Stimulated activated CD4-positive, alpha-beta T cell treated with anti-CD3 and anti-CD28 coated beads, Interleukin-1b, Interleukin-23, amount 100 ng/mL, for 24 hours (primary cell): Measurements from ENCODE around the gene RBBP5.

Experiments
- DNase-seq, 4 experiments: peaks; one replicate each; pipeline ENCODE4 v3.0.0-alpha.2; 2020; ENCODE audit warnings: low read depth in 4 of 4, low spot score in 1 of 4

Gene RBBP5

GRCh38 chr1:205129447-205130029 is 7.8 kb upstream of the RBBP5 start:
- no peak for DNase-seq

- DNase-seq, result no peak
Measured at GRCh38 chr1:205128050-205128449, 6.3 kb upstream of the RBBP5 start.

GRCh38 chr1:205127646-205128045 is 5.9 kb upstream of the RBBP5 start:
- DNase-seq, result no peak

GRCh38 chr1:205124726-205125125 is 2.9 kb upstream of the RBBP5 start:
- no peak for DNase-seq

- no peak for DNase-seq
Measured at GRCh38 chr1:205122489-205122882, 708 bp upstream of the RBBP5 start.

DNA sequence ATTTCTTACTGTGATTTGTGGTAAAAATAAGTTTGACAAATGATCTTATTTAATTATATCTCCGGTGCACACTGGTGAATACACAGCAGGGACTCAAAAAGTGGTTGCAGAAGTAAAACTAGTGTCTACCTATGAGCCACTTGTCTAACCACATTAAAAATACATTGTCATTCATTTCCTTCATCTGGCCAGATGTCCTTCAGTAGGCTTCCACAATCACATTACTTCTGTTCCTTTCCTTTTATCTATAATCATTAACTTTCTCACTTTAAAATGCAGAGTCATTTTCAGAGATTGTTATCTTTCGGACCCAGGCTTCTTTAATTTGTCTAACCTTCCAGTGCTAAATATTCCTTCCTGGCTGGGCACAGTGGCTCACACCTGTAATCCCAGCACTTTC is 3.0 kb downstream of the RBBP5 start:
- DNase-seq, result no peak

DNA sequence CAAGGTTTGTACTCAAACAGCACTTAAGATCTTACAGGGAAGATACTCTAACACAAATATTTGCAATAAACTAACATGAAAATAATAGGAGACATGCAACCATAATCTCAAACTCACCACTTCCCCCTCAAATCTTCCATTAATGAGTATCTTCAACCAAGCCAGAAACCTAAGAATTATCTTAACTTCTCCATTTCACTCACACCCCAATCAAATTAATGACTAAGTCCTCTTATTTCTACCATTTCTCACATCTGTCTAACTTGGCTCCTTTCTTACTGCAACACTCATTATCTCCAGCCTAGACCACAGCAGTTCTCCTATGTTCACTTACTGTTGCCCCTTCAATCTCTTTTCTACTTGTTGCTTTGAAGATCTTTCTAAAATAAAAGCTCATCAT is 10.4 kb downstream of the RBBP5 start:
- DNase-seq, result no peak

GRCh38 chr1:205109711-205110110 is 12.1 kb downstream of the RBBP5 start:
- no peak for DNase-seq

DNA sequence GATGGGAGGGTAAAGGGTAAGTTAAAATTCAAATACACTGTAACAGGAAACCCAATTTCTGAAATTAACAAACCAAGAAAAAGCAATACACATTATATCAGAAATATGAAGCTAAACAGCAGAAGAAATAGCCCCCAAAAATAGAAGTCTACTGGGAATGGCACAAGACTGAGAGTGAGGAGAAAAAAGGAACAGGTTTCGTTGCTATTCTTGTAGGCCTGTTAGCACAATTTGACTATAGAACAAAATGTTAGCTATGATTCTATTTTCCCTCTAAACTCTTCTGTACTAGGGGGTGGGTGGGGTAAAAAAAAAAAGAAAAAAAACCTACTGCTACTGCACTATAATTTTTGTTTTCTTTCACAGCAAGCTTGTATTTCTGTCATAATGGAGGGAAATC is 12.5 kb downstream of the RBBP5 start:
- no peak for DNase-seq

- no peak for DNase-seq
Measured at GRCh38 chr1:205108464-205108863, 13.3 kb downstream of the RBBP5 start.

- DNase-seq, result no peak
Measured at GRCh38 chr1:205107327-205107726, 14.5 kb downstream of the RBBP5 start.

- no peak for DNase-seq
Measured at GRCh38 chr1:205102404-205102803, 19.4 kb downstream of the RBBP5 start.

DNA sequence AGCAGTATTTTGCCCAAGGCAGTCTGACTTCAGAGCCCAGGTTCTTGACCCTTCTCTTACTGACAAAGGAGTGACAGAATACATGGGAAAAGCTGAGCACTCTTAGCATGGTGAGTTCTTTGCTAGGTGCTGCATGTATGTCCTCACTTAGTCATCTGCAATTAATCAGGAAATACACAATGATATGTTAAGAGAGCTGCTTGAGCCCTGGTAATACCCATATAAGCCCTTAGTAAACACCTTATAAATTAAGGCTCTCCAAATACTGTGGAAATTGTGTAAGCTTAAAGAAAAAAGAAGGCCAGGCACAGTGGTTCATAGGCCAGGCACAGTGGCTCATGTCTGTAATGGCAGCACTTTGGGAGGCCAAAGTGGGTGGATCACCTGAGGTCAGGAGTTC is 23.5 kb downstream of the RBBP5 start:
- DNase-seq, result no peak

DNA sequence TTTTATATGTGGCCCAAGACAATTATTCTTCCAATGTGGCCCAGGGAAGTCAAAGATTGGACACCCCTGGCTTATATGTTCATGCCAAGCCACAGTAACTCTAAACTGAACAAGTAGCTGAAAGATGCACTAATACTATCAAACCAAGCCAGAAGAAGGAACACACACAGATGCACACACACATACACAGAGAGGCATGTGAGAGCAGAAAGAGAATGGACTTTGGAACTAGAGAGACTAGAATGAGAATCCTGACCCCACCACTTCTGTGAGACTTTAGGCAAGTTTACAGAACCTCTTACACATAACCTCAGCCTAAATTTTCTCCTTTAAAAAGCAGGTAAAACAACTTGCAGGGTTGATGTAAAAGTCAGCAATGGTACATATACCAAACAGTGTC is 26.4 kb downstream of the RBBP5 start:
- no peak for DNase-seq

DNA sequence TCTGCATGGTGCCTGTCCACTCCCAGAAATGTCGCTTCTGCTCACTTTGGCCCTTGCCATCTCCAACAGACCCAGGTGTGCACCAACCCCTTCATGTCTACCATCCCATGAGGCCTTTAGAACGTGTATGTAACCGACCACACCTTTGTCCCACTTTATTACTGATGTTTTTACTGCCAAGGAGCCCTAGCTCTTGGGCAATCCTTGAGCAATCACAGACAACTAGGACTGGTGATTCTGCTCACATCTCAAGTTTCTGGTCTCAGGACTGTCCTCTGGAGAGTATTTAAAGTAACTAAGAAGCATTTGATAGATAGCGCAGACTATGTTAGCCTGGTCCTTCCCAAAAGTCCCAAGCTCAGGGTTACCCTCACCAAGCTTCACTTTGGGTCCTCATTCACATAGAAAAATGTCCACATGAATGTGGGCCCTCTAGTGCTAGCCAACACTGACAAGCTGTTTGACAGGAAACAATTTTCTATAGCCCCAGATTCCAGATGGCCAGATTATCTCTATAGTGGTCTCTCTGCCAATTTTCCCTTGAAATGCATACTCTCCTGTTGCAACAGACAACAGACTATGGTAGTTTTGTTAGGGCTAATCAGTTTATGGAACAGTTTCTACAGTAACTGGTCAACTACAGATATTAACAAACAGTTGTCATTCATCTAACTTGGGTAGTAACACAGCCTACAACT is 30.6 kb downstream of the RBBP5 start:
- DNase-seq, result no peak

GRCh38 chr1:205088341-205088740 is 33.4 kb downstream of the RBBP5 start:
- DNase-seq, result no peak

DNA sequence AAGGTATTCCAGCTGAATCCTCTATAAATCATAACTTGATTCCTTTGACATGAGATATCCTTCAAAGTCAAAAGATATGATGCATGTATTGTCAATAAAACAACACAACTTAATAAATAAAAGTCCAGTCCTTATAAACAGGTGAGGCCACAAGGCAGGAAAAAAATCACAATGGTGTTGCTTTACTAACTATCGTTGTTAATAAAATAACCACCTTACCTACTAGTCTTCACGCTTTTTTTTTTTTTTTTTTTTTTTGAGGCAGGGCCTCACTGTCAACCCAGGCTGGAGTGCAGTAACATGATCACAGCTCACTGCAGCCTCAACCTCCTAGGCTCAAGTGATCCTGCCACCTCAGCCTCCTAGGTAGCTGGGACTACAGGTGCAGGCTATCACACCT is 37.4 kb downstream of the RBBP5 start, which contains the start of gene TMEM81:
Gene TMEM81 (minus strand): TSS at position 101 of the 400 bp plus-strand sequence. CDS start 140 bp downstream, outside the sequence.
- DNase-seq, result no peak

DNA sequence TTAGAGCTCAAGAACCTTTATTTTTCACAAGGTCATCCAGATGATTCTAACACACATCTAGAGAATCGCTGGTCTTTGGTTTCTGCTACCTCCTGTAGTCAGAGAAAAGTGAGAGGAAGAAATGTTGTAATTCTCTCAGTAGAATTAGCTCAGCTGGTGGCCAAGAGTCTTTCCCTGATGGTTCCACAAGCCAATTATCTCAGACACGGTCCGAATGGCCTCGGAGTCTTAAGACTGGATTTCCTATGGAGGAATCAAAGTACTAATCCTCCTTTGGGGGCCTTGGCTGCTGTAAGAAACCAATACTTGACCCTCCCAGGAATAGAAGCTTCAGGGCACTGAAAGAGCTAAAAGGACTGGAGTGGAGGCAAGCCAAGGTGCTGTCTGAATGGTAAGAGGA is 39.3 kb downstream of the RBBP5 start:
- DNase-seq, result no peak

- DNase-seq, result no peak
Measured at GRCh38 chr1:205077934-205078311, 43.9 kb downstream of the RBBP5 start.

DNA sequence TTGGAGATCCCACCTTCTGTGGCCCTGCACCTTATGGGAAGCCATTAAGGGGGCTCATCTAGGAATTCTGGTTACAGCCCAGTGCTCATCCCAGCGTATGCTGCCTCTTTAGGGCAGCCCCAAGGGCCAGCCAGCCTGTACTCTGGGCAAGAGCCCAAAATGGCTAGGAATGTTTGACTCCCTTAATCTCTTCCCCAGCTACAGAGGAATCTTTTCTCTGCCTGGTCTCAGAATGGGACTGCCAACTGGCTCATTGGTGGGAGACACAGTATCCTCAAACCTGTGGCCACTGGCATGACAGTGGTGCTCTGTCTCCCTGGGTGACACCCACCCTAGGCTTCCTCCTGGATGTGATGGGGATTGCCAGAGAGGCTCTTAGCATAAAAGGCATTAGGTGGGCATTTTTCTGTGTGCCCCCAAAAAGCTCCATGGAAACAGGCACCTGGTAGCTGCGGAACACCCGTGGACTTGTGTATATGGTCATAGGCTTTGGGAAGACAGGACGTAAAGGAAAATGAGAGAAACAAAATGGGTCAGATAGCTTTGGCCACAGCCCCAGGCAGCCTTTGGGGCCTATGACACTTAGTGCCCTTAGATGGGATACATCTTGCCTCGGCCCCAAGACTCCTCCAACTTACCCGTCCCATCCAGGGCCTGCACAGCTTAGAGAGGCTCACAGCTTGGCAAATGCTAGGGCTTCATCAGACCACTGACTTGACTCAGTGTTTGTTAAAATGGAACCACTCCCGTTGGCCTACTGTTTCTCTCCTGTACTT is 44.4 kb downstream of the RBBP5 start:
- no peak for DNase-seq

DNA sequence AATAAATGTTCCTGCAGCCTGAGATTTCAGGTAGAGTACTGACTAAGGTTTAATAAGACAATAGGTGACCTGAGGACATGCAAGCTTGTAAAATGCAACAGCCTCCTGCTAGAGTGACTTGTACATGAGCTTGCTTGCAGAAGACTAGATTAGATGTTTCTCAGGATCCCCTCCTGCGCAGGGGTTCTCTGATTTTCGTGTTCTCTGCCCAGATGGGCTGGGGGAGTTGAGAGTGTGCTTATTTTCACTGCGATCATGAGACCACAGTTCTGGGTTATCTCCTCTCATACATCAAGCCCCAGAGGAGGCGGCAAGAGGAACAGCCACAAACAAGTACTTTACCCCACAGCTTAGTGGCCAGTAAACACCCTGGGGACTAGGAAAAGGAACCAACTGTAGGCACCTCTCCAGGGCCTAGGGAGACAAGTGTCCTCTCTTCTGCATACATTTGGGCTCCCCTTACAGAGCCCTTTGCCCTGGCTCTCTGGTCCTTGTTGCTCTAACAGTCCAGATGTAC is 45.5 kb downstream of the RBBP5 start:
- no peak for DNase-seq

GRCh38 chr1:205075642-205076155 is 46.1 kb downstream of the RBBP5 start:
- no peak for DNase-seq
